BJ (cell line): Measurements from ENCODE around the gene ESR1. TPM values are rescaled to one million over a fixed set of nuclear protein-coding genes. Genes with fewer than 3 reads are reported as not detected.

Source experiments
- CTCF ChIA-PET: fragments of 350-600 bp; formaldehyde crosslinking; extraction: SDS; loops from one replicate; lab custom pipeline; 2021; ENCODE audit warnings: antibody characterized with exemption, inconsistent platforms; lab: Yijun Ruan, JAX
- POLR2A ChIA-PET: fragments of 300-600 bp; sonication (Branson Sonifier 250); formaldehyde crosslinking; extraction: SDS; loops from one replicate; lab custom pipeline; 2021; ENCODE audit warnings: antibody characterized with exemption; lab: Charles Lee
- DNase-seq: peaks from one replicate; pipeline ENCODE4 v3.0.0-alpha.2; 2011; ENCODE audit warnings: low read depth
- H3K27me3 ChIP-seq: 2 replicates; pipeline ENCODE4 v1.6.0; 2011; ENCODE audit warnings: low read length; ENCODE audit not compliant: control insufficient read depth, insufficient read depth
- H3K36me3 ChIP-seq: 2 replicates; pipeline ENCODE4 v1.5.1; 2011; ENCODE audit warnings: low read length; ENCODE audit not compliant: control insufficient read depth, insufficient read depth
- H3K4me3 ChIP-seq: 2 replicates; pipeline ENCODE4 v1.5.1; 2011; ENCODE audit warnings: low read depth, mild to moderate bottlenecking, control low read depth, low read length
- CTCF ChIP-seq: IDR thresholded peaks from 2 replicates; pipeline ENCODE4 v1.5.1; 2011; ENCODE audit warnings: low read depth, mild to moderate bottlenecking, control low read depth, inconsistent platforms, low read length, moderate library complexity; ENCODE audit not compliant: insufficient read depth
- polyA plus RNA-seq: library from polyadenylated mRNA; depleted of rRNA; stranded (reverse); fragments of >200 nt; gene quantifications from 2 replicates; pipeline ENCODE4 v1.2.3, GENCODE V29; 2011

The ESR1 gene
- polyA plus RNA-seq, 1 experiment = not detected

- CTCF ChIA-PET = no interaction called here
Measured at GRCh38 chr6:151783692-151784091, 23.8 kb upstream of the ESR1 start.

GRCh38 chr6:151784441-151785214 is 22.9 kb upstream of the ESR1 start:
- POLR2A ChIA-PET = no interaction called here
- no peak overlapping the region for H3K4me3 ChIP-seq
- TF ChIP-seq CTCF = no peak
- CTCF ChIA-PET = no interaction called here
- no peak for DNase-seq
- H3K27me3 ChIP-seq = no peaks in the 10 kb centered on the region
- no peaks in the 10 kb centered on the region for H3K36me3 ChIP-seq

More at GRCh38 chr6:151783692-151784091, 23.8 kb upstream of the ESR1 start:
- POLR2A ChIA-PET = no interaction called here
- DNase-seq = no peak
- TF ChIP-seq CTCF = no peak
- Histone ChIP-seq H3K27me3 (no peaks in the 10 kb centered on the region), H3K36me3 (no peaks in the 10 kb centered on the region), H3K4me3 (no peak overlapping the region)

GRCh38 chr6:151796842-151797530 is 10.5 kb upstream of the ESR1 start:
- Histone ChIP-seq H3K27me3 (no peaks in the 10 kb centered on the region), H3K4me3 (no peak overlapping the region), H3K36me3 (no peaks in the 10 kb centered on the region)
- no peak for TF ChIP-seq CTCF
- no peak for DNase-seq
- CTCF ChIA-PET = no interaction called here
- POLR2A ChIA-PET = no interaction called here

- Histone ChIP-seq H3K36me3 (no peaks in the 10 kb centered on the region), H3K27me3 (peaks cover 20% of the 10 kb centered on the region), H3K4me3 (no peak overlapping the region)
- CTCF ChIA-PET = interaction anchor here (1.2 kb wide), 1 partner anchor 10 kb away, joined by 3 read pairs; no protein-coding TSS in a partner anchor
- TF ChIP-seq CTCF = no peak
- no peak for DNase-seq
- POLR2A ChIA-PET = no interaction called here
Measured at GRCh38 chr6:151803743-151804142, 3.7 kb upstream of the ESR1 start.

GRCh38 chr6:151804585-151805285 is 2.7 kb upstream of the ESR1 start:
- H3K4me3 ChIP-seq = no peak overlapping the region
- H3K36me3 ChIP-seq = no peaks in the 10 kb centered on the region
- ChIA-PET POLR2A (no interaction called here), CTCF (interaction anchor here (1.2 kb wide), 1 partner anchor 9 kb away, joined by 3 read pairs; no protein-coding TSS in a partner anchor)
- DNase-seq = no peak
- peaks cover 28% of the 10 kb centered on the region for H3K27me3 ChIP-seq
- TF ChIP-seq CTCF = no peak
